CD4-positive, alpha-beta T cell (primary cell): ENCODE measurements around the gene S100A6. TPM values are rescaled to one million over a fixed set of nuclear protein-coding genes. Genes with fewer than 3 reads are reported as not detected.

Experiments
- ATAC-seq: fragments of 200-7000 bp; cut with Tn5 transposase; one replicate; pipeline ENCODE4 v1.10.0; 2022; ENCODE audit warnings: mild to moderate bottlenecking; ENCODE audit not compliant: poor library complexity
- CTCF ChIA-PET: fragments of 350-600 bp; sonication (Branson Sonifier 250); formaldehyde crosslinking; loops from one replicate; lab custom pipeline; 2021; ENCODE audit warnings: antibody characterized with exemption, inconsistent platforms; lab: Charles Lee
- POLR2A ChIA-PET: fragments of 350-600 bp; sonication (Branson Sonifier 250); formaldehyde crosslinking; loops from one replicate; lab custom pipeline; 2021; ENCODE audit warnings: antibody characterized with exemption, inconsistent platforms; lab: Charles Lee
- DNase-seq, 14 experiments: peaks; one replicate each; pipeline ENCODE4 v3.0.0-alpha.2; 2013 to 2020; ENCODE audit warnings: mixed read lengths in 2 of 14
- H3K27ac ChIP-seq, 2 donors: one replicate each; pipeline versions ENCODE4 v1.5.1 to v1.7.0; 2013; ENCODE audit warnings: low read length in 2 of 2, low read depth in 1 of 2, mild to moderate bottlenecking in 1 of 2
- H3K27me3 ChIP-seq, 2 experiments: 1 replicate in 1 of 2; 2 replicates in 1 of 2; pipeline versions ENCODE4 v1.6.1 to v1.7.0; 2013; ENCODE audit warnings: low read length in 2 of 2, control low read depth in 1 of 2, mild to moderate bottlenecking in 1 of 2, moderate library complexity in 1 of 2; ENCODE audit not compliant: insufficient read depth in 2 of 2, control insufficient read depth in 1 of 2
- H3K36me3 ChIP-seq: one replicate; pipeline ENCODE4 v1.6.1; 2013; ENCODE audit warnings: low read length, control low read depth; ENCODE audit not compliant: insufficient read depth
- H3K4me1 ChIP-seq: one replicate; pipeline ENCODE4 v1.6.1; 2013; ENCODE audit warnings: low read length, control low read depth; ENCODE audit not compliant: insufficient read depth
- H3K4me3 ChIP-seq: one replicate; pipeline ENCODE4 v1.5.1; 2013; ENCODE audit warnings: mild to moderate bottlenecking, low read length, moderate library complexity
- H3K9me3 ChIP-seq, 2 experiments: 1 replicate in 1 of 2; 2 replicates in 1 of 2; pipeline versions ENCODE4 v1.6.1 to v1.7.0; 2013; ENCODE audit warnings: low read length in 2 of 2, mild to moderate bottlenecking in 2 of 2, control low read depth in 1 of 2, moderate library complexity in 1 of 2; ENCODE audit not compliant: control insufficient read depth in 1 of 2, insufficient read depth in 1 of 2
- H3K27ac Mint-ChIP-seq: one replicate; pipeline ENCODE4 v1.8.0; 2020; ENCODE audit warnings: mixed read lengths
- H3K27me3 Mint-ChIP-seq: one replicate; pipeline ENCODE4 v1.8.0; 2021; ENCODE audit warnings: mixed read lengths
- H3K36me3 Mint-ChIP-seq: one replicate; pipeline ENCODE4 v1.8.0; 2021; ENCODE audit warnings: low read depth, mixed read lengths
- H3K4me1 Mint-ChIP-seq: one replicate; pipeline ENCODE4 v1.8.0; 2021; ENCODE audit warnings: low read depth, mixed read lengths
- H3K4me3 Mint-ChIP-seq: one replicate; pipeline ENCODE4 v1.8.0; 2020; ENCODE audit warnings: mild to moderate bottlenecking, mixed read lengths
- H3K9me3 Mint-ChIP-seq: one replicate; pipeline ENCODE4 v1.8.0; 2020; ENCODE audit warnings: mixed read lengths
- intact Hi-C, 2 experiments: fragments of 100-400 bp; cut with DNase I in 1 of 2; cut with micrococcal nuclease in 1 of 2; formaldehyde crosslinking; loops; one replicate each; pipeline versions ENCODE4 v1.15.1 to v1.9.0; 2023 to 2025; cut with DNase I, micrococcal nuclease
- total RNA-seq, 174 experiments: library from RNA in 2 of 174; stranded (reverse) in 2 of 174; gene quantifications; one replicate each; pipeline ENCODE4 v1.2.3 and lab custom pipeline; 2021 to 2026
- TF ChIP-seq, protein P1 (sequence below): fragments of 200-600 bp; IDR thresholded peaks from one replicate; pipeline ENCODE4 v1.8.0; 2022; ENCODE audit warnings: antibody characterized with exemption, mild to moderate bottlenecking

S100A6 gene
- total RNA-seq, 2 experiments from 2014 or later: 172 to 175 TPM

DNA sequence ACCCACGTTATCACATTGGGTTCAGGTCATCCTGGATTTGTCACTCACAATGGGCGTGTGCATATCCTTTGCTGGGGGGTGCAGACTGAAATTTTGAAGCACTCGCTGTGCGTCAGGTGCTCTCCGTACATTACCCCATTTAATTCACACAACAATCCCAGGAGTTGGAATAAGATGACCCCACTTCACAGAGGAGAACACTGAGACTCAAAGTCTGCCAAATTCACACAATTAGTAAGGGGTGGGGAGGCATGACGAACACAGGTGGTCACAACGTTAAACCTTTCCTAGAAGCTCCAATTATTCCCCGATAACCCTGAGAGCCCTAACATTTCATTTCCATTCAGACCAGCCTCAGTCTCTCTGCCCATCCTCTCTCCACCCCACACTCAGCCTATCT is 33.7 kb upstream of the S100A6 start:
- Histone ChIP-seq H3K4me1 (peaks cover 41% of the 10 kb centered on the region), H3K36me3 (no peaks in the 10 kb centered on the region), H3K27me3 (no peaks in the 10 kb centered on the region), H3K27ac (no peak overlapping the region), H3K9me3 (no peaks in the 10 kb centered on the region), H3K4me3 (no peak overlapping the region)
- ATAC-seq (no peak), DNase-seq (no peak)
- ChIA-PET POLR2A (interaction anchor here (0.5 kb wide), 1 partner anchor 12 kb away, joined by 3 read pairs; no protein-coding TSS in a partner anchor), CTCF (interaction anchor here (2.0 to 3.9 kb wide), 3 partner anchors 29 to 59 kb away, joined by 15 to 69 read pairs (median 36); partner anchors contain the start of genes S100A5 and S100A6)
- no peak overlapping the region for H3K4me3 Mint-ChIP-seq
- H3K27me3 Mint-ChIP-seq: no peaks in the 10 kb centered on the region
- intact Hi-C loops: loop anchor here in 1 of 2 experiments (1.0 kb wide), 1 partner anchor 58 kb away; no protein-coding TSS in a partner anchor
- H3K4me1 Mint-ChIP-seq: peaks cover 40% of the 10 kb centered on the region
- H3K9me3 Mint-ChIP-seq: no peaks in the 10 kb centered on the region
- H3K36me3 Mint-ChIP-seq: no peaks in the 10 kb centered on the region
- no peak overlapping the region for H3K27ac Mint-ChIP-seq
- TF ChIP-seq, protein P1, sequence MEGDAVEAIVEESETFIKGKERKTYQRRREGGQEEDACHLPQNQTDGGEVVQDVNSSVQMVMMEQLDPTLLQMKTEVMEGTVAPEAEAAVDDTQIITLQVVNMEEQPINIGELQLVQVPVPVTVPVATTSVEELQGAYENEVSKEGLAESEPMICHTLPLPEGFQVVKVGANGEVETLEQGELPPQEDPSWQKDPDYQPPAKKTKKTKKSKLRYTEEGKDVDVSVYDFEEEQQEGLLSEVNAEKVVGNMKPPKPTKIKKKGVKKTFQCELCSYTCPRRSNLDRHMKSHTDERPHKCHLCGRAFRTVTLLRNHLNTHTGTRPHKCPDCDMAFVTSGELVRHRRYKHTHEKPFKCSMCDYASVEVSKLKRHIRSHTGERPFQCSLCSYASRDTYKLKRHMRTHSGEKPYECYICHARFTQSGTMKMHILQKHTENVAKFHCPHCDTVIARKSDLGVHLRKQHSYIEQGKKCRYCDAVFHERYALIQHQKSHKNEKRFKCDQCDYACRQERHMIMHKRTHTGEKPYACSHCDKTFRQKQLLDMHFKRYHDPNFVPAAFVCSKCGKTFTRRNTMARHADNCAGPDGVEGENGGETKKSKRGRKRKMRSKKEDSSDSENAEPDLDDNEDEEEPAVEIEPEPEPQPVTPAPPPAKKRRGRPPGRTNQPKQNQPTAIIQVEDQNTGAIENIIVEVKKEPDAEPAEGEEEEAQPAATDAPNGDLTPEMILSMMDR: no peak

DNA sequence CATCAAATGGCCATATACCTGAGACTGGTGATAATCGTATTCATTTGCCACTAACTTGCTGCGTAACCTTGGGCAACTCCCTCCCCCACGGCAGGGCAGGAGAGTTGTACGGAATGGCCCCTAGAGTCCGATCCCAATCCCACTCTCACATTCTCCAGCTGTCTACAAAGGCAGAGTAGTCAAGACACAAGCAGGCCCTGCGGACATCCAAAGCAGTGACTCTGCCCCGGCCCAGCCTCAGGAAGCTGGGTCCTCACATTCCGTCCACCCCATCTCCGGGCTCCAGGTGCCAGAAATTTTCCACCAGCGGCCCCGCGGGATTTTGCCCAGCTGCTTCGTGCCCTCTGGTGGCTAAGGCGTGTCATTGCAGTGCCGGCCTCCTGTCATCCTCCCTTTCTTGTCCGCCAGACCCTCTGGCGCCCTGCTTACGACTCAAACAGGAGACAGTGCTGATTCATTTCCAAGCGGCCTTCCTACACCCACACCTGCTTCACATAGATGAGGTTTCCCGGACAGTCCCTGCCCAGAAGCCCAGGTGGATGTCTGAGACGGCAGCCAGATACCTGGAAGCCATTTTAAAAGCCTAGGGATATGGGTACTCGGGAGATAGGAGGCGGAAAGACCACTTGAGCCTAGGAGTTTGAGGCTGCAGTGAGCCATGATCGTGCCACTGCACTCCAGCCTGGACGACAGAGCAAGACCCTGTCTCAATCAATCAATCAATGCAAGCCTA is 32.7 kb upstream of the S100A6 start:
- H3K9me3 ChIP-seq: no peaks in the 10 kb centered on the region
- Mint-ChIP-seq H3K4me3 (peak overlapping the region; percentile 59), H3K9me3 (no peaks in the 10 kb centered on the region), H3K36me3 (no peaks in the 10 kb centered on the region), H3K4me1 (peaks cover 40% of the 10 kb centered on the region), H3K27ac (peak overlapping the region; percentile 72), H3K27me3 (no peaks in the 10 kb centered on the region)
- intact Hi-C loops: loop anchor here (1.0 kb wide), 2 partner anchors 35 to 57 kb away; no protein-coding TSS in a partner anchor
- H3K4me3 ChIP-seq: peak overlapping the region; percentile 34
- TF ChIP-seq, protein P1: peak; percentile 93
- peak; percentile 66 to 89 (median 75) for DNase-seq
- H3K27ac ChIP-seq: no peak overlapping the region
- CTCF ChIA-PET: interaction anchor here (0.7 to 3.9 kb wide), 9 partner anchors 14 to 186 kb away, joined by 3 to 69 read pairs (median 3); partner anchors contain the start of genes S100A4, S100A5 and S100A6
- H3K36me3 ChIP-seq: no peaks in the 10 kb centered on the region
- no peaks in the 10 kb centered on the region for H3K27me3 ChIP-seq
- H3K4me1 ChIP-seq: peaks cover 41% of the 10 kb centered on the region
- POLR2A ChIA-PET: interaction anchor here (0.9 to 1.8 kb wide), 6 partner anchors 24 to 65 kb away, joined by 3 to 26 read pairs (median 10); partner anchors contain the start of genes CHTOP, S100A4, S100A5 and S100A6
- peak; percentile 48 for ATAC-seq

DNA sequence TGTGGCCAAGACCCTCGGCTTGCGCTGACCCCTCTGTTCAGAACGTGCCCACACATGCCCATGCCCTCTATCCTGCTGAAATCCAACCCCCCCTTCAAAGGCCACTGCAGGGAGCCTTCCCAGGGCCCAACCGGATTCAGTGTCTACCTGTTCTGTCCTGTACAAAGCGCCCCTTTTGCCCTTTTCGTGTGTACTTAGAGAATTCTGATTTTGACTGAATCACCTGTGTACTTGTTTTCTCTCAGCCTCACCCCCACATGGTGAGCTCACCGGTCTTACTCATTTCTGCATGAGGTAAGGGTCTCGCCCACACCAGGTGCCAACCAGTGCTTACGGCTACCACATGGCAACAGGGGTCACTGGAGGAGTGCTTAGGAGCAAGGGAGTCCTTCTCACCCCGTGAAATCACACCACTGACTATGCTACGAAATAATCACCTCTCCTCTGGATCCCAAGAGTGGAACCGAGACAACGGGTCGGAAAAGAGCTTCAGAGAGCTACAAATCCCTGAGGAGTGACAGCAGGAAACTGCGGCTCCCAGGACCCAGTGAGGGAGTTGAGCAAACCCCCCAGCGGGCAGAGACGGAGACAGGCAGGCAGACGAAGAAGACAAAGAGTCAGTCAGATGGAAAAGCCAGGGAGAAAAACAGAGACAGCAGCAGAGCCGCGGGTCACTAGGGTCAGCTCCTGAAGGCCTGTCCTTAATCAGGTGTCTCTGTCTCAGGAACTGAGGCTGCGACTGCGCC is 32.0 kb upstream of the S100A6 start:
- H3K36me3 Mint-ChIP-seq: no peaks in the 10 kb centered on the region
- ChIA-PET POLR2A (interaction anchor here (1.2 to 1.8 kb wide), 5 partner anchors 24 to 57 kb away, joined by 6 to 26 read pairs (median 12); partner anchors contain the start of genes S100A4, S100A5 and S100A6), CTCF (interaction anchor here (0.7 to 3.9 kb wide), 9 partner anchors 14 to 187 kb away, joined by 3 to 69 read pairs (median 3); partner anchors contain the start of genes S100A4, S100A5 and S100A6)
- peaks cover 36% of the 10 kb centered on the region for H3K4me1 Mint-ChIP-seq
- TF ChIP-seq, protein P1: no peak
- no peak overlapping the region for H3K27ac Mint-ChIP-seq
- DNase-seq (peak in 1 of 14 experiments; percentile 24), ATAC-seq (no peak)
- peak overlapping the region; percentile 59 for H3K4me3 Mint-ChIP-seq
- Histone ChIP-seq H3K4me1 (peaks cover 41% of the 10 kb centered on the region), H3K27ac (no peak overlapping the region), H3K36me3 (no peaks in the 10 kb centered on the region), H3K9me3 (no peaks in the 10 kb centered on the region), H3K4me3 (no peak overlapping the region), H3K27me3 (no peaks in the 10 kb centered on the region)
- no peaks in the 10 kb centered on the region for H3K9me3 Mint-ChIP-seq
- intact Hi-C loops: loop anchor here (1.0 to 2.0 kb wide), 3 partner anchors 21 to 56 kb away; no protein-coding TSS in a partner anchor
- no peaks in the 10 kb centered on the region for H3K27me3 Mint-ChIP-seq
